HG03139 (cell line): ENCODE data around the gene LETM1.

ENCODE experiments used
- ATAC-seq: cut with Tn5 transposase; IDR thresholded peaks from one replicate; pipeline ENCODE4 v1.9.1; 2021; ENCODE audit not compliant: unreplicated experiment

Gene LETM1

DNA sequence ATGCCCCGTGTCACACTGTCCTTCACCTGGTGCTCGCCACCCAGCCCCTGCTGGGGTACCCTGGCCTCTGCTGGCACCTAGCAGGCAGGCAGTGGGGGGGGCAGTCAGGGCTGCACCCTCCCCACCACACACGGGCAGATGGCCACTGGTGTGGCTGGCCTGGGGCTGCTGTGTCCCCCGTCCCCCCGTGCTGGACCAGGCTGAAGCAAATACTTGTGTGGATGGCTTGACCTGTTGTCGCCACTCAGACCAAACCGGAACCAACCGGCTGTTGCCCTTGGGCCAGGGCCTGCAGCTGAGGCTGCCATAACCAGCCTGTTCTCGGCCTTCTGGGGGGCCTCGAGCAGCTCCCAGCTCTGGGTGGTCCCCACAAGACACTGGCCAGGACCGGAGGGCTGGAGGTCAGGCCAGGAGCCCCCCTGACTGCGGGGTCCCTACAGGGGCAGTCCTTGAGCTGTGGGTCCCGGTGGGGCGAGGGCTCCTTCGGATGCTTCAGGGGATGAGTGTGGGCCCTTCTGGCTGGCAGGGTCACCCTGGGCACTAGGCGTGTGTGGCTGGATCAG is 58.6 kb downstream of the LETM1 start:
- ATAC-seq, result no peak

GRCh38 chr4:1796486-1797204 is 59.3 kb downstream of the LETM1 start:
- ATAC-seq, result no peak

- no peak for ATAC-seq
These were observed 60.4 kb downstream of the LETM1 start for GRCh38 chr4:1795299-1796195.

- no peak for ATAC-seq
These were observed 61.1 kb downstream of the LETM1 start for GRCh38 chr4:1794809-1795298.

GRCh38 chr4:1793940-1794808 is 61.8 kb downstream of the LETM1 start:
- no peak for ATAC-seq

DNA sequence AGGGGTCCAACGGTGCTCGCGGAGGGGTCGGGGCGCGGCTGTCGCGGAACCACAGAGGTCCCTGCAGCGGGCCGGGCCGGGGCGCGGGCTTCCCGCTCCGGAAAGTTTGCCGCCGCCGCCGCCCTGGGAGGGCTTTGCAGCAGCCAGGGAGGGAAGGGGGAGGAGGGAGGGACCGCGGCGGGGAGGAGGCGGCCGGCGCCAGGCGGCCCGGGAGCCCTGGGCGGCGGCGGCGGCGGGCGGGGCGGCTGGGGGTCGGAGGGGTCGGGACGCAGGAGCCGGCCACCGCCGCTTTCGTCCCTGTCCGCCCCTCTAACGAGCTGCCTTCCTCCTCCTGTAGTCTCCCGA is 62.5 kb downstream of the LETM1 start:
- ATAC-seq, result no peak

- ATAC-seq, result no peak
These were observed 63.0 kb downstream of the LETM1 start, which contains the start of gene FGFR3 for GRCh38 chr4:1792832-1793495. FGFR3 (plus strand) TSS chr4:1793293; CDS start chr4:1793935, 642 bp downstream.

DNA sequence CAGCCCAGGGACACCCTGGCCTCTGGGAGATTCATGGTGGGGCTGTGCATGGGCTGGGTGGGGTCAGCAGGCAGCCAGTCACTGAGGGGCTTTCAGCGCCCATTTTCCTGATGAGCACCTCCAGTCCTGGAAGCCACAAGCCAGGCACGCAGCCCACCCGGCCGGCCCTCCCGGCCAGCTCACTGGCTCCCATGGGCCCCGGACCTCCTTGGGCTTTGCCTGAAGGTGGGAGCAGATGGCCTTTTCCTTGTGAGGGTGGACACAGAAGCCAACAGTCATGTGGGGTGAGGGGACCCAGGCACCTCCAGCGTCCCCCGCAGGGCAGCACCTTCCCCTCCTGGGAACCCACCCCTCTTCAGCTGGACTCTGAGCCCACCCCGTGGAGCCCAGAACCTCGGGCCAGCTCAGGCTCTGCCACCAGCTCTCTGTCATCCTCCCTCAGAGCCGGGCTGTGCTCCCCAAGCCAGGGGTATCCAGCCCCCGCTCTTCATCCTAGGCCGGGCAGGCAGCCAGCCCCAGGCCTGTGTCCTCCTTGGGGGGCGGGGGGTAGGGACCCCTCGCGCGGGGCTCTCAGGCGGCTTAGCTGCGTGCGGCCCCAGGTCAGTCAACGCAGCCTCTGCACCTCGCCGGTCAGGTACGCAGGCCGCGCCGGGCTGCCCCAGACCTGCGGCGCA is 63.7 kb downstream of the LETM1 start:
- no peak for ATAC-seq

DNA sequence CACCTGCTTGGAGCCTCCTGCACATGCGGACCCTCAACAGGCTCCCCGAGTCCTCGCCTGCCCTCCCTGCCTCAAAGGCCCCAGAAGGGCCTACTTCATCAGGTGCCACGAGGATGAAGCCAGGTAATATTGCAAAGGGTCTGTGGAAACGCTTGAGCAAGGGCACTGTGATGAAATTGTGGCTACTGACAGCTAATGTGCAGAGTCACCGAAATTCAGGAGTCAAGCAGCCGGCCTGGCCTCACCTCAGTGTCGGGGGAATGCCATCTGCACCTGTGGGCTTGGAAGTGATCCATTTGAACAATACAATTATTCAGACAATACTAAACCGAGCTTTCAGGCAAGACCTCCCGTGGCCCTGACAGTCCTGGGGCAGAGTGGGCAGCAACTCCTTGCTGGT is 66.0 kb downstream of the LETM1 start:
- ATAC-seq, result no peak

DNA sequence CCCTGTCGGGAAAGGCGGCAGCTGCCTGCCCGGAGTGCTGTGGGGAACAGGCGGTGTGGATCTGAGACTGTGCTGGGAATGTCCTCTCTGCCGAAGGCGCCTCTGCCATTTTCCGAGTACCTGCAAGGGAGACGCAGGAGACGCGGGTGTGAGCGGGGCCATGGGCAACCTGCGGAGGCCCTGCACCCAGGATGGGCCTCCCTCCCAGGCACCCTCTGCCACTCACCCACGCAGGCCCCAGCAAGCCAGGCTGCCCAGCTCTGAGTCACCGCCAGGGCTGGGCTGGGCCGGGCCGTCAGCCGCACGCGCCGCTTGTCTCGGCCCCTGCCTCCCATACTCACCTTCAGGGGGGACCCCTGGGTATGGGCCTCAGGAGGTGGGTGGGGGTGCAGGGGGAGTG is 66.4 kb downstream of the LETM1 start:
- ATAC-seq, result no peak

DNA sequence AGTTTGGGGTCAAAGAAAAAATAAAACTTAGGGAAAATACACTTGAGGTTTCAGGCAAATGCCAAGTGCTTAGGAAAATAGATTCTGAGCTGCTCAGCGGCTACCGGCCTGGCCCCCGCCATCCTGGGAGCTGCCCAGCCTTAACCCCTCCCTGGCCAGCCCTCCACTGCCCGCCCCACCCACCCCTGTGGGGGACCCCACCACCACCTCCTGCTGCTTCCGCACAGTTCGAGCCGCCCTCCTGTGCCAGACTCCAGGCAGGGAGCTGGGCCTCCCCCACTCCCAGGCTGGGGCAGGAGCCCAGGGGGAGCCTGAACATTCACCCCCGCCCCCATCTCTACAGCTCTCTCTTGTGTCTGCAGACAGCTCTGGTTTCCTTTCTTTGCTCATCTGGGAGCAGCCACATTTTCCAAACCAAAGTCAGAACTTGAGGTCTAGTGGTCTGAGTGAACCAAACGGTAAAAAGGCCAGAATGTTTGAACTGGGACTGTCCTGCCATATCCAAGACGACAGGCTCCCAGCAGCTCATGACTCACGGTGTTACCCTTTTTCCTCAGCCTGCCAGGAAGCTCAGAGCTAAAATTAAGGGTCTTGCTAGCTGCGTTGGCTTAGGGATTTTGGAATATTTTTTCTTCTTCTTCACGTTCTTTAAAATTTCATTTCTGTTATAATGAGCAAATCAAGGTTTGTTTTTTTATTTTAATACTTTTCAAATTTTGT is 67.5 kb downstream of the LETM1 start:
- ATAC-seq, result no peak

GRCh38 chr4:1787411-1788077 is 68.4 kb downstream of the LETM1 start:
- no peak for ATAC-seq

- no peak for ATAC-seq
These were observed 69.2 kb downstream of the LETM1 start for GRCh38 chr4:1786544-1787362.

DNA sequence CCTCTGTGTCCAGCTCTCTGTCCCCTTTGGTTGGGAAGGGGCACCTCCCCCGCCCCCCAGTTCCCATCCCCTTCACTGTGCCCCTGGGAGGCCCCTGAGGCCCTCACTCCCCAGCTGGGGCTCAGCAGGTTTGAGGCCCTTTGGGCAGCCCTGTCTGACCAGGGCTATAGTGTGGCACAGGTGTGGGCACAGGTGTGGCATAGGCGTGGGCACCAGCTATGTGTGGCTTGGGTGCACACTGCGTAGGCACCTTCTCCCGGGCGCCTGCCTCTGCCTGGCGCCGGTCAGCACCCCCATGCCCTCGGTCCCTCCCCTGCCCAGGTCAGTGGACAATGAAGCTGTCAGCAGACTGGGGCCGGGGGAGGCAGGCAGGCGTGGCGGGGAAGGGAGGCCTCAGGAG is 70.4 kb downstream of the LETM1 start:
- ATAC-seq, result no peak

- no peak for ATAC-seq
These were observed 71.0 kb downstream of the LETM1 start for GRCh38 chr4:1784789-1785591.

GRCh38 chr4:1784395-1784788 is 71.6 kb downstream of the LETM1 start:
- no peak for ATAC-seq

- no peak for ATAC-seq
These were observed 72.0 kb downstream of the LETM1 start for GRCh38 chr4:1783970-1784369.
